GM23338 (cell line): ENCODE measurements around the gene TMEM147.

ENCODE experiments used
- CREB1 ChIP-seq: fragments of 250-450 bp; sonication (Bioruptor Pico); IDR thresholded peaks from 2 replicates; pipeline ENCODE4 v1.5.0; 2020; ENCODE audit warnings: low read depth, mild to moderate bottlenecking, moderate library complexity
- EZH2 ChIP-seq: fragments of 200-600 bp; sonication (generic); IDR thresholded peaks from one replicate; pipeline ENCODE4 v1.8.0; 2017; ENCODE audit warnings: antibody characterized with exemption, mild to moderate bottlenecking, low read depth; ENCODE audit not compliant: unreplicated experiment
- EZH2phosphoT487 ChIP-seq: fragments of 200-600 bp; sonication (generic); IDR thresholded peaks from one replicate; pipeline ENCODE4 v1.8.1; 2018; ENCODE audit warnings: antibody characterized with exemption; ENCODE audit not compliant: unreplicated experiment
- JUNB ChIP-seq: IDR thresholded peaks from one replicate; pipeline ENCODE4 v1.6.1; 2016; ENCODE audit warnings: antibody characterized with exemption; ENCODE audit not compliant: unreplicated experiment
- POLR2AphosphoS5 ChIP-seq: IDR thresholded peaks from 2 replicates; pipeline ENCODE4 v1.6.1; 2016; ENCODE audit warnings: antibody characterized with exemption, low read depth
- REST ChIP-seq: IDR thresholded peaks from one replicate; pipeline ENCODE4 v1.6.1; 2018; ENCODE audit warnings: antibody characterized with exemption; ENCODE audit not compliant: unreplicated experiment
- STAT1 ChIP-seq: IDR thresholded peaks from one replicate; pipeline ENCODE4 v1.6.1; 2016; ENCODE audit warnings: antibody characterized with exemption; ENCODE audit not compliant: unreplicated experiment
- ZNF114 ChIP-seq: fragments of 250-450 bp; sonication (Bioruptor Pico); IDR thresholded peaks from 2 replicates; pipeline ENCODE4 v1.5.0; 2020; ENCODE audit warnings: mild to moderate bottlenecking, moderate library complexity
- ZNF331 ChIP-seq: fragments of 250-450 bp; sonication (Bioruptor Pico); IDR thresholded peaks from 2 replicates; pipeline ENCODE4 v1.5.0; 2020; ENCODE audit warnings: low read depth, mild to moderate bottlenecking, moderate library complexity
- TF ChIP-seq, protein P1 (sequence below), 2 experiments: fragments of 200-600 bp in 1 of 2; sonication (generic) in 1 of 2; conservative IDR thresholded peaks; 2 replicates each; pipeline versions ENCODE4 v1.5.1 to v1.6.1; 2016 to 2017; ENCODE audit warnings: antibody characterized with exemption in 2 of 2, low read depth in 2 of 2, mild to moderate bottlenecking in 2 of 2, moderate library complexity in 1 of 2
- TF ChIP-seq, protein P2 (sequence below): IDR thresholded peaks from 2 replicates; pipeline ENCODE4 v1.6.1; 2016; ENCODE audit warnings: antibody characterized with exemption

DNA sequence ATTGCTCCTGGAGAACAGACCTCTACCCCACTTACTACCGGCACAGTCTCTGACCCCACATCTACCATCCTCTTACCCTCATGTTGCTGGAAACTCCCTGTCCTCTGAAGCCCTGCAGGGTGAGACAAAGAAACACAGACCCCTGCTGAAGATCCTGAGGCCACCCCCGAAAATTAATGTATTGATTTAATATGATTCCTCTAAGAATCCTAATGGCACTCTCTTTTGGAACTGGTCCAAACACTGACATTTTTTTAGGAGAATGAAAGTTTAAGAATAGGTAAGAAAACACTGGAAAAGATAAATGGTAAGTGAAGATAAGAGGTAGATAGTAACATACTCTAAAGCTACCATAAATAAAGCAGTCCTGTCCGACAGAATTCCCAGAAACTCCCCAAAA is 37.3 kb upstream of the TMEM147 start:
- TF ChIP-seq, protein P1, sequence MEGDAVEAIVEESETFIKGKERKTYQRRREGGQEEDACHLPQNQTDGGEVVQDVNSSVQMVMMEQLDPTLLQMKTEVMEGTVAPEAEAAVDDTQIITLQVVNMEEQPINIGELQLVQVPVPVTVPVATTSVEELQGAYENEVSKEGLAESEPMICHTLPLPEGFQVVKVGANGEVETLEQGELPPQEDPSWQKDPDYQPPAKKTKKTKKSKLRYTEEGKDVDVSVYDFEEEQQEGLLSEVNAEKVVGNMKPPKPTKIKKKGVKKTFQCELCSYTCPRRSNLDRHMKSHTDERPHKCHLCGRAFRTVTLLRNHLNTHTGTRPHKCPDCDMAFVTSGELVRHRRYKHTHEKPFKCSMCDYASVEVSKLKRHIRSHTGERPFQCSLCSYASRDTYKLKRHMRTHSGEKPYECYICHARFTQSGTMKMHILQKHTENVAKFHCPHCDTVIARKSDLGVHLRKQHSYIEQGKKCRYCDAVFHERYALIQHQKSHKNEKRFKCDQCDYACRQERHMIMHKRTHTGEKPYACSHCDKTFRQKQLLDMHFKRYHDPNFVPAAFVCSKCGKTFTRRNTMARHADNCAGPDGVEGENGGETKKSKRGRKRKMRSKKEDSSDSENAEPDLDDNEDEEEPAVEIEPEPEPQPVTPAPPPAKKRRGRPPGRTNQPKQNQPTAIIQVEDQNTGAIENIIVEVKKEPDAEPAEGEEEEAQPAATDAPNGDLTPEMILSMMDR (conservative IDR thresholded peaks at IDR 0.05; ENCODE audit: low read depth in 2 of 2): no peak
- TF ChIP-seq EZH2 (no peak), EZH2phosphoT487 (no peak), ZNF331 (no peak), CREB1 (no peak), POLR2AphosphoS5 (no peak), REST (no peak), JUNB (no peak), STAT1 (no peak), ZNF114 (CRISPR knock-in tag) (no peak)
- TF ChIP-seq, protein P2, sequence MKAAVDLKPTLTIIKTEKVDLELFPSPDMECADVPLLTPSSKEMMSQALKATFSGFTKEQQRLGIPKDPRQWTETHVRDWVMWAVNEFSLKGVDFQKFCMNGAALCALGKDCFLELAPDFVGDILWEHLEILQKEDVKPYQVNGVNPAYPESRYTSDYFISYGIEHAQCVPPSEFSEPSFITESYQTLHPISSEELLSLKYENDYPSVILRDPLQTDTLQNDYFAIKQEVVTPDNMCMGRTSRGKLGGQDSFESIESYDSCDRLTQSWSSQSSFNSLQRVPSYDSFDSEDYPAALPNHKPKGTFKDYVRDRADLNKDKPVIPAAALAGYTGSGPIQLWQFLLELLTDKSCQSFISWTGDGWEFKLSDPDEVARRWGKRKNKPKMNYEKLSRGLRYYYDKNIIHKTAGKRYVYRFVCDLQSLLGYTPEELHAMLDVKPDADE: no peak
